ENCODE data around the gene PLCB2.
A peak's percentile ranks its signal among the peaks of the same experiment; 100 is the strongest.

The PLCB2 gene

GRCh38 chr15:40275954-40276353 is 31.8 kb downstream of the PLCB2 start:
- no peaks in the 10 kb centered on the region for H3K9me3 ChIP-seq
- H3K36me3 ChIP-seq (replicated peaks) = no peaks in the 10 kb centered on the region
- no peak for DNase-seq (ENCODE audit: low spot score in 2 of 2)
- no peaks in the 10 kb centered on the region for H3K4me1 ChIP-seq
- H3K27me3 ChIP-seq (ENCODE audit: low read depth) = no peaks in the 10 kb centered on the region
- H3K4me3 ChIP-seq = no peak overlapping the region
- in situ Hi-C loops (cut with MboI; ENCODE audit: low sequenced_read_pairs) = loop anchor here (10.0 kb wide), 1 partner anchor 231 kb away; no protein-coding TSS in a partner anchor

- no peaks in the 10 kb centered on the region for H3K36me3 ChIP-seq (replicated peaks)
- in situ Hi-C loops (cut with MboI; ENCODE audit: low sequenced_read_pairs) = loop anchor here (10.0 kb wide), 1 partner anchor 231 kb away; no protein-coding TSS in a partner anchor
- no peaks in the 10 kb centered on the region for H3K4me1 ChIP-seq
Observed at GRCh38 chr15:40275523-40275922, 32.2 kb downstream of the PLCB2 start.

GRCh38 chr15:40274350-40275274 is 33.1 kb downstream of the PLCB2 start:
- in situ Hi-C loops (cut with MboI; ENCODE audit: low sequenced_read_pairs) = loop anchor here (5.0 to 25.0 kb wide), 3 partner anchors 52 to 487 kb away; partner anchors contain the start of gene FSIP1
- Histone ChIP-seq H3K4me3 (no peak overlapping the region), H3K4me1 (no peaks in the 10 kb centered on the region), H3K27me3 (ENCODE audit: low read depth) (no peaks in the 10 kb centered on the region), H3K36me3 (replicated peaks) (no peaks in the 10 kb centered on the region), H3K9me3 (no peaks in the 10 kb centered on the region)
- peak; percentile 68 to 90 for DNase-seq (ENCODE audit: low spot score in 2 of 2)

More at GRCh38 chr15:40275523-40275922, 32.2 kb downstream of the PLCB2 start:
- no peaks in the 10 kb centered on the region for H3K27me3 ChIP-seq (ENCODE audit: low read depth)
- H3K9me3 ChIP-seq = no peaks in the 10 kb centered on the region
- DNase-seq (ENCODE audit: low spot score in 2 of 2) = no peak
- H3K4me3 ChIP-seq = no peak overlapping the region

- no peak for DNase-seq (ENCODE audit: low spot score in 2 of 2)
- Histone ChIP-seq H3K27me3 (ENCODE audit: low read depth) (no peaks in the 10 kb centered on the region), H3K9me3 (no peaks in the 10 kb centered on the region), H3K36me3 (replicated peaks) (no peaks in the 10 kb centered on the region), H3K4me1 (no peaks in the 10 kb centered on the region), H3K4me3 (no peak overlapping the region)
- in situ Hi-C loops (cut with MboI; ENCODE audit: low sequenced_read_pairs) = loop anchor here (5.0 to 25.0 kb wide), 3 partner anchors 51 to 486 kb away; partner anchors contain the start of gene FSIP1
Observed at GRCh38 chr15:40273428-40273827, 34.3 kb downstream of the PLCB2 start.

GRCh38 chr15:40272485-40273056 is 35.2 kb downstream of the PLCB2 start:
- Histone ChIP-seq H3K9me3 (no peaks in the 10 kb centered on the region), H3K36me3 (replicated peaks) (no peaks in the 10 kb centered on the region), H3K4me3 (no peak overlapping the region), H3K27me3 (ENCODE audit: low read depth) (no peaks in the 10 kb centered on the region), H3K4me1 (no peaks in the 10 kb centered on the region)
- in situ Hi-C loops (cut with MboI; ENCODE audit: low sequenced_read_pairs) = loop anchor here (5.0 to 25.0 kb wide), 3 partner anchors 50 to 485 kb away; partner anchors contain the start of gene FSIP1
- no peak for DNase-seq (ENCODE audit: low spot score in 2 of 2)

- Histone ChIP-seq H3K4me1 (no peaks in the 10 kb centered on the region), H3K4me3 (no peak overlapping the region), H3K36me3 (replicated peaks) (no peaks in the 10 kb centered on the region), H3K9me3 (no peaks in the 10 kb centered on the region), H3K27me3 (ENCODE audit: low read depth) (no peaks in the 10 kb centered on the region)
- no peak for DNase-seq (ENCODE audit: low spot score in 2 of 2)
- in situ Hi-C loops (cut with MboI; ENCODE audit: low sequenced_read_pairs) = loop anchor here (5.0 to 25.0 kb wide), 3 partner anchors 50 to 485 kb away; partner anchors contain the start of gene FSIP1
Observed at GRCh38 chr15:40271685-40272484, 35.9 kb downstream of the PLCB2 start.

GRCh38 chr15:40270246-40270995 is 37.3 kb downstream of the PLCB2 start:
- Histone ChIP-seq H3K27me3 (ENCODE audit: low read depth) (no peaks in the 10 kb centered on the region), H3K4me1 (no peaks in the 10 kb centered on the region), H3K4me3 (no peak overlapping the region), H3K36me3 (replicated peaks) (no peaks in the 10 kb centered on the region), H3K9me3 (no peaks in the 10 kb centered on the region)
- DNase-seq (ENCODE audit: low spot score in 2 of 2) = no peak
- in situ Hi-C loops (cut with MboI; ENCODE audit: low sequenced_read_pairs) = loop anchor here (5.0 to 25.0 kb wide), 3 partner anchors 48 to 483 kb away; partner anchors contain the start of gene FSIP1

- Histone ChIP-seq H3K4me1 (no peaks in the 10 kb centered on the region), H3K4me3 (no peak overlapping the region), H3K27me3 (ENCODE audit: low read depth) (no peaks in the 10 kb centered on the region), H3K36me3 (replicated peaks) (no peaks in the 10 kb centered on the region), H3K9me3 (no peaks in the 10 kb centered on the region)
- no peak for DNase-seq (ENCODE audit: low spot score in 2 of 2)
- in situ Hi-C loops (cut with MboI; ENCODE audit: low sequenced_read_pairs) = loop anchor here (5.0 to 25.0 kb wide), 3 partner anchors 47 to 482 kb away; partner anchors contain the start of gene FSIP1
Observed at GRCh38 chr15:40269604-40270003, 38.1 kb downstream of the PLCB2 start.

- Histone ChIP-seq H3K4me3 (no peak overlapping the region), H3K27me3 (ENCODE audit: low read depth) (no peaks in the 10 kb centered on the region), H3K4me1 (no peaks in the 10 kb centered on the region), H3K9me3 (no peaks in the 10 kb centered on the region), H3K36me3 (replicated peaks) (no peaks in the 10 kb centered on the region)
- no peak for DNase-seq (ENCODE audit: low spot score in 2 of 2)
- in situ Hi-C loops (cut with MboI; ENCODE audit: low sequenced_read_pairs) = loop anchor here (25.0 kb wide), 1 partner anchor 480 kb away; the partner anchor contains the start of gene FSIP1
Observed at GRCh38 chr15:40267670-40268069, 40.1 kb downstream of the PLCB2 start.

GRCh38 chr15:40266828-40267304 is 40.9 kb downstream of the PLCB2 start:
- Histone ChIP-seq H3K27me3 (ENCODE audit: low read depth) (no peaks in the 10 kb centered on the region), H3K4me3 (no peak overlapping the region), H3K9me3 (no peaks in the 10 kb centered on the region), H3K4me1 (no peaks in the 10 kb centered on the region), H3K36me3 (replicated peaks) (no peaks in the 10 kb centered on the region)
- in situ Hi-C loops (cut with MboI; ENCODE audit: low sequenced_read_pairs) = loop anchor here (25.0 kb wide), 1 partner anchor 480 kb away; the partner anchor contains the start of gene FSIP1
- DNase-seq (ENCODE audit: low spot score in 2 of 2) = no peak

- in situ Hi-C loops (cut with MboI; ENCODE audit: low sequenced_read_pairs) = loop anchor here (25.0 kb wide), 1 partner anchor 479 kb away; the partner anchor contains the start of gene FSIP1
- H3K36me3 ChIP-seq (replicated peaks) = no peaks in the 10 kb centered on the region
- no peaks in the 10 kb centered on the region for H3K9me3 ChIP-seq
- no peaks in the 10 kb centered on the region for H3K4me1 ChIP-seq
- no peaks in the 10 kb centered on the region for H3K27me3 ChIP-seq (ENCODE audit: low read depth)
- no peak for DNase-seq (ENCODE audit: low spot score in 2 of 2)
- H3K4me3 ChIP-seq = no peak overlapping the region
Observed at GRCh38 chr15:40265875-40266274, 41.9 kb downstream of the PLCB2 start.

- Histone ChIP-seq H3K9me3 (no peaks in the 10 kb centered on the region), H3K4me3 (no peak overlapping the region), H3K27me3 (ENCODE audit: low read depth) (no peaks in the 10 kb centered on the region), H3K36me3 (replicated peaks) (no peaks in the 10 kb centered on the region), H3K4me1 (no peaks in the 10 kb centered on the region)
- no peak for DNase-seq (ENCODE audit: low spot score in 2 of 2)
- in situ Hi-C loops (cut with MboI; ENCODE audit: low sequenced_read_pairs) = loop anchor here (25.0 kb wide), 1 partner anchor 478 kb away; the partner anchor contains the start of gene FSIP1
Observed at GRCh38 chr15:40265355-40265754, 42.4 kb downstream of the PLCB2 start.
